Measurements from ENCODE around the gene DSCAM. TPM values are rescaled to one million over a fixed set of nuclear protein-coding genes. Genes with fewer than 3 reads are reported as not detected.

DSCAM gene
- total RNA-seq, 2 experiments from 2014 or later = not detected

- no peak for TF ChIP-seq CTCF (IDR thresholded peaks at IDR 0.05)
- Mint-ChIP-seq H3K27me3 (peaks cover 2% of the 10 kb centered on the region), H3K27ac (no peak overlapping the region), H3K36me3 (ENCODE audit: low read depth) (no peaks in the 10 kb centered on the region), H3K4me3 (no peak overlapping the region), H3K4me1 (ENCODE audit: low read depth) (no peaks in the 10 kb centered on the region), H3K9me3 (peaks cover 16% of the 10 kb centered on the region)
- ATAC-seq (no peak), DNase-seq (no peak)
- intact Hi-C loops (cut with micrococcal nuclease) = no loop called here
- ChIA-PET CTCF (no interaction called here), POLR2A (no interaction called here)
Observed at GRCh38 chr21:40490408-40490807, 356.6 kb downstream of the DSCAM start.

- peaks cover 4% of the 10 kb centered on the region for H3K27me3 Mint-ChIP-seq
- ATAC-seq (no peak), DNase-seq (no peak)
- H3K9me3 Mint-ChIP-seq = peaks cover 13% of the 10 kb centered on the region
- H3K36me3 Mint-ChIP-seq (ENCODE audit: low read depth) = no peaks in the 10 kb centered on the region
- intact Hi-C loops (cut with micrococcal nuclease) = no loop called here
- no peak for TF ChIP-seq CTCF (IDR thresholded peaks at IDR 0.05)
- POLR2A ChIA-PET = no interaction called here
- H3K4me3 Mint-ChIP-seq = no peak overlapping the region
- no peak overlapping the region for H3K27ac Mint-ChIP-seq
- CTCF ChIA-PET = no interaction called here
- H3K4me1 Mint-ChIP-seq (ENCODE audit: low read depth) = no peaks in the 10 kb centered on the region
Observed at GRCh38 chr21:40489001-40489400, 358.0 kb downstream of the DSCAM start.

GRCh38 chr21:40481764-40482163 is 365.2 kb downstream of the DSCAM start:
- ChIA-PET CTCF (no interaction called here), POLR2A (interaction anchor here (0.8 kb wide), 1 partner anchor 361 kb away, joined by 3 read pairs; no protein-coding TSS in a partner anchor)
- intact Hi-C loops (cut with micrococcal nuclease) = no loop called here
- DNase-seq = no peak
- Mint-ChIP-seq H3K36me3 (ENCODE audit: low read depth) (no peaks in the 10 kb centered on the region), H3K27me3 (peaks cover 2% of the 10 kb centered on the region), H3K4me3 (no peak overlapping the region), H3K9me3 (peaks cover 4% of the 10 kb centered on the region), H3K4me1 (ENCODE audit: low read depth) (no peaks in the 10 kb centered on the region), H3K27ac (no peak overlapping the region)
- no peak for TF ChIP-seq CTCF (IDR thresholded peaks at IDR 0.05)
- ATAC-seq = no peak

- DNase-seq (no peak), ATAC-seq (no peak)
- ChIA-PET POLR2A (no interaction called here), CTCF (no interaction called here)
- H3K27ac Mint-ChIP-seq = no peak overlapping the region
- intact Hi-C loops (cut with micrococcal nuclease) = no loop called here
- no peak overlapping the region for H3K4me3 Mint-ChIP-seq
- H3K36me3 Mint-ChIP-seq (ENCODE audit: low read depth) = no peaks in the 10 kb centered on the region
- H3K9me3 Mint-ChIP-seq = peaks cover 4% of the 10 kb centered on the region
- H3K4me1 Mint-ChIP-seq (ENCODE audit: low read depth) = no peaks in the 10 kb centered on the region
- H3K27me3 Mint-ChIP-seq = no peaks in the 10 kb centered on the region
- no peak for TF ChIP-seq CTCF (IDR thresholded peaks at IDR 0.05)
Observed at GRCh38 chr21:40474513-40474912, 372.4 kb downstream of the DSCAM start.

- ChIA-PET CTCF (no interaction called here), POLR2A (no interaction called here)
- Mint-ChIP-seq H3K4me3 (no peak overlapping the region), H3K36me3 (ENCODE audit: low read depth) (no peaks in the 10 kb centered on the region), H3K27me3 (no peaks in the 10 kb centered on the region), H3K4me1 (ENCODE audit: low read depth) (no peaks in the 10 kb centered on the region), H3K27ac (no peak overlapping the region), H3K9me3 (peaks cover 2% of the 10 kb centered on the region)
- intact Hi-C loops (cut with micrococcal nuclease) = no loop called here
- TF ChIP-seq CTCF (IDR thresholded peaks at IDR 0.05) = no peak
- ATAC-seq (no peak), DNase-seq (no peak)
Observed at GRCh38 chr21:40472013-40472412, 374.9 kb downstream of the DSCAM start.

Measured in activated CD8-positive, alpha-beta T cell treated with anti-CD3 and anti-CD28 coated beads for 36 hours (primary cell).